HepG2 (cell line): ENCODE measurements around the gene OR2AG2. TPM values are rescaled to one million over a fixed set of nuclear protein-coding genes. Genes with fewer than 3 reads are reported as not detected.
"Not testable (repeated sequence)": the region's sequence is repeated elsewhere in the genome, so short reads cannot be mapped to it uniquely, and the experiment has no call there.

Source experiments
- ATAC-seq: fragments of 200-7000 bp; cut with Tn5 transposase; 3 replicates; pipeline ENCODE4 v1.9.1; 2020; ENCODE audit warnings: mild to moderate bottlenecking, moderate library complexity
- BruUV-seq: library from RNA; stranded (reverse); fragments of 400-500 nt; replicated peaks from 2 replicates; lab custom pipeline; 2021; lab: Mats Ljungman, UMichigan
- CTCF ChIA-PET: fragments of 300-600 bp; formaldehyde crosslinking; extraction: SDS; loops from one replicate; lab custom pipeline; 2021; ENCODE audit warnings: low total read pairs, inconsistent platforms, low intra/inter-chr PET ratio; lab: Yijun Ruan, JAX
- POLR2A ChIA-PET: fragments of 350-600 bp; sonication (Branson Sonifier 250); formaldehyde crosslinking; loops from one replicate; lab custom pipeline; 2020; ENCODE audit warnings: antibody characterized with exemption, inconsistent platforms; lab: Yijun Ruan, JAX
- DNase-seq: peaks from one replicate; pipeline ENCODE4 v3.0.0-alpha.2; 2015; ENCODE audit warnings: low spot score
- FAIRE-seq: peaks from 3 replicates; lab custom pipeline; 2011; peaks lifted over from hg19 to GRCh38; lab: Jason Lieb, UNC
- H2AFZ ChIP-seq: one replicate; pipeline ENCODE4 v1.6.1; 2011; ENCODE audit warnings: low read length, inconsistent platforms
- H3K27ac ChIP-seq: fragments of 300-600 bp; 3 replicates; pipeline ENCODE4 v1.8.0; 2011; ENCODE audit warnings: mixed run types, mild to moderate bottlenecking, mixed read lengths, low read length, inconsistent platforms; ENCODE audit not compliant: insufficient read depth; ENCODE audit errors: extremely low read length
- H3K27me3 ChIP-seq, 2 experiments: fragments of 200-600 bp in 1 of 2; 2 replicates in 1 of 2; 3 replicates in 1 of 2; pipeline versions ENCODE4 v1.6.0 to v1.8.0; 2011; ENCODE audit warnings: low read length in 2 of 2, mild to moderate bottlenecking in 2 of 2, moderate library complexity in 2 of 2, inconsistent platforms in 1 of 2; ENCODE audit not compliant: insufficient read depth in 2 of 2, control insufficient read depth in 1 of 2
- H3K36me3 ChIP-seq, 2 experiments: fragments of 200-600 bp in 1 of 2; replicated peaks in 1 of 2; 2 replicates in 1 of 2; 3 replicates in 1 of 2; pipeline versions ENCODE4 v1.5.1 to v1.8.0; 2011; ENCODE audit warnings: low read length in 2 of 2, inconsistent platforms in 1 of 2; ENCODE audit not compliant: insufficient read depth in 2 of 2, control insufficient read depth in 1 of 2
- H3K4me1 ChIP-seq: 2 replicates; pipeline ENCODE4 v1.5.1; 2012; ENCODE audit warnings: low read length, inconsistent platforms; ENCODE audit not compliant: insufficient read depth
- H3K4me2 ChIP-seq: 2 replicates; pipeline ENCODE4 v1.6.0; 2011; ENCODE audit warnings: low read depth, low read length, inconsistent platforms
- H3K4me3 ChIP-seq, 3 experiments: fragments of 200-600 bp in 1 of 3; sonication (generic), shearing (Covaris generic) in 1 of 3; replicated peaks in 1 of 3; 2 replicates each; pipeline ENCODE4 v1.5.1; 2011 to 2016; ENCODE audit warnings: low read length in 3 of 3, inconsistent platforms in 2 of 3, low read depth in 2 of 3, mild to moderate bottlenecking in 2 of 3, control low read depth in 1 of 3, mixed read lengths in 1 of 3; ENCODE audit not compliant: insufficient read depth in 1 of 3
- H3K79me2 ChIP-seq: one replicate; pipeline ENCODE4 v1.6.1; 2011; ENCODE audit warnings: low read length, inconsistent platforms; ENCODE audit not compliant: insufficient read depth
- H3K9ac ChIP-seq: 2 replicates; pipeline ENCODE4 v1.6.0; 2011; ENCODE audit warnings: mild to moderate bottlenecking, low read depth, low read length, inconsistent platforms; ENCODE audit not compliant: insufficient read depth
- H3K9me3 ChIP-seq: 2 replicates; pipeline ENCODE4 v1.5.1; 2012; ENCODE audit warnings: mild to moderate bottlenecking, low read length
- H4K20me1 ChIP-seq: 2 replicates; pipeline ENCODE4 v1.6.0; 2011; ENCODE audit warnings: inconsistent platforms, mild to moderate bottlenecking, low read length, moderate library complexity; ENCODE audit not compliant: insufficient read depth
- CSRNP1 ChIP-seq: sonication (generic); formaldehyde crosslinking; IDR thresholded peaks from 2 replicates; pipeline ENCODE4 v1.8.1; 2023; ENCODE audit warnings: mild to moderate bottlenecking, missing genetic modification reagents
- KLF15 ChIP-seq: sonication (generic); formaldehyde crosslinking; IDR thresholded peaks from 2 replicates; pipeline ENCODE4 v1.8.1; 2023; ENCODE audit warnings: borderline replicate concordance, mild to moderate bottlenecking, inconsistent platforms, missing genetic modification reagents, mixed read lengths
- NFKB2 ChIP-seq: sonication (generic); formaldehyde crosslinking; IDR thresholded peaks from 2 replicates; pipeline ENCODE4 v1.4.0; 2020; ENCODE audit warnings: missing genetic modification reagents, borderline replicate concordance
- NKX3-1 ChIP-seq: sonication (generic); formaldehyde crosslinking; IDR thresholded peaks from 2 replicates; pipeline ENCODE4 v1.5.0; 2020; ENCODE audit warnings: missing genetic modification reagents
- SMAD1 ChIP-seq: sonication (generic); formaldehyde crosslinking; IDR thresholded peaks from 2 replicates; pipeline ENCODE4 v1.4.0; 2020; ENCODE audit warnings: missing genetic modification reagents, low read depth, mild to moderate bottlenecking, borderline replicate concordance
- ZMYM4 ChIP-seq: sonication (generic); formaldehyde crosslinking; IDR thresholded peaks from 2 replicates; pipeline ENCODE4 v1.8.1; 2023; ENCODE audit warnings: mild to moderate bottlenecking, missing genetic modification reagents
- ZNF841 ChIP-seq: sonication (generic); formaldehyde crosslinking; IDR thresholded peaks from 2 replicates; pipeline ENCODE4 v1.8.1; 2023; ENCODE audit warnings: missing genetic modification reagents, borderline replicate concordance
- WGBS: methylation state at CpG from one replicate; pipeline ENCODE4 v1.1.6; 2017; ENCODE audit warnings: low lambda C conversion rate; 5-methylcytosine and 5-hydroxymethylcytosine counted together
- in situ Hi-C: cut with HindIII; loops from 2 replicates; pipeline ENCODE4 v1.10.0; 2017; ENCODE audit warnings: low pct_unique_long_range_greater_than_20kb; ENCODE audit not compliant: extremely low pct_ligation_motif_present
- intact Hi-C: fragments of 100-400 bp; cut with micrococcal nuclease; formaldehyde crosslinking; loops from one replicate; pipeline ENCODE4 v1.10.0; 2022; ENCODE audit not compliant: unreplicated experiment
- polyA plus RNA-seq, 8 experiments: library from polyadenylated mRNA; depleted of rRNA in 3 of 8; stranded (reverse) in 7 of 8; unstranded in 1 of 8; fragments of >200 nt; fragmentation: Illumina TruSeq in 4 of 8; extraction: Trizol in 4 of 8; gene quantifications; 2 replicates each; pipeline versions ENCODE4 v1.2.1 to v1.2.3, GENCODE V29; 2011 to 2016; ENCODE audit warnings: low read depth in 4 of 8, missing spikeins in 1 of 8, mixed read lengths in 1 of 8; ENCODE audit not compliant: insufficient read depth in 1 of 8
- total RNA-seq, 5 experiments: library from RNA; depleted of rRNA; stranded (reverse); fragments of >200 nt; fragmentation: Illumina TruSeq; extraction: Trizol; gene quantifications; 2 replicates each; pipeline ENCODE4 v1.2.3, GENCODE V29; 2016; ENCODE audit warnings: low read depth in 1 of 5
- TF ChIP-seq, protein P1 (sequence below): sonication (generic); formaldehyde crosslinking; IDR thresholded peaks from 2 replicates; pipeline ENCODE4 v1.5.0; 2020; ENCODE audit warnings: missing genetic modification reagents
- TF ChIP-seq, protein P2 (sequence below): sonication (generic); formaldehyde crosslinking; IDR thresholded peaks from 2 replicates; pipeline ENCODE4 v1.4.0; 2020; ENCODE audit warnings: low read depth, mild to moderate bottlenecking, missing genetic modification reagents

OR2AG2 gene
- total and polyA plus RNA-seq, 2 of the 13 experiments (the other 11 are each of a cell fraction or from before 2014, with no cell fraction given): not detected

- no peak for TF ChIP-seq ZMYM4 (CRISPR knock-in tag)
- no peak for TF ChIP-seq KLF15 (CRISPR knock-in tag)
- TF ChIP-seq, all 625 proteins: peak for 3
Measured at GRCh38 chr11:6812390-6813005, 40.7 kb upstream of the OR2AG2 start (continued).

DNA sequence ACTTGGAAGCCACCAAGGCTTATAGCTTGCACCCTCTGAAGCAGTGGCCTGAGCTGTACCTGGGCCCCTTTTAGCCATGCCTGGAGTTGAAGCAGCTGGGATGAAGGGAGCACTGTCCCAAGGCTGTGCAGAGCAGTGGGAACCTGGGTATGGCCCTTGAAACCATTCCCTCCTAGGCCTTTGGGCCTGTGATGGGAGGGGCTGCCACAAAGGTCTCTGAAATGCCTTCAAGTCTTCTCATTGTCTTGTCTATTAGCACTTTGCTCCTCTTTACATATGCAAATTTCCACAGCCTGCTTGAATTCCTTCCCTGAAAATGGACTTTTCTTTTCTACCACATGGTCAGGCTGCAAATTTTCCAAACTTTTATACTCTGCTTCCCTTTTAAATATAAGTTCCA, 29.3 kb upstream of the OR2AG2 start:
- FAIRE-seq, ATAC-seq, in situ Hi-C loops: not testable (repeated sequence)

DNA sequence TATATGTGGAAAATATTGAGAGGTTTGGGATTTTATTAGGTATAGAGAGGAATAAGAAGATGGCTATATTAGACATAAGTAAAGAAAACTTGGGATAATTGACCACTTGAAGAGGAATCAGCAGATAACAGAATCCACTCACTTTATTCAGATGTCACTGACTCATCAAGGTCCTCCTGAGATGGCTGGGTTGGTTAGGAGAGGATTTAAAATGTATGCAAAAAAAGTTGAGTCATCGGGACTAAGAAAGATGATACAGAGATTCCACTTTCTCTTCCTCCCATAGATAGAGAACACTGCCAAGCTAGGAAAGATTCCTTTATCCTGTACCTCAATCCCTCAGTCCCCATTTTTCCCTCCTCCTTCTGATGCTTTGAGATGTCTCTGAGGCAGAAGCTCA, 27.6 kb upstream of the OR2AG2 start, which contains the start of gene OR6A2:
TSS of gene OR6A2 (minus strand) at position 288 of the 400 bp plus-strand sequence. CDS start 3,981 bp downstream, outside the sequence.
- TF ChIP-seq SMAD1 (CRISPR knock-in tag) (no peak), CSRNP1 (CRISPR knock-in tag) (no peak), ZNF841 (CRISPR knock-in tag) (no peak), NKX3-1 (CRISPR knock-in tag) (no peak), NFKB2 (no peak)
- TF ChIP-seq, protein P1, sequence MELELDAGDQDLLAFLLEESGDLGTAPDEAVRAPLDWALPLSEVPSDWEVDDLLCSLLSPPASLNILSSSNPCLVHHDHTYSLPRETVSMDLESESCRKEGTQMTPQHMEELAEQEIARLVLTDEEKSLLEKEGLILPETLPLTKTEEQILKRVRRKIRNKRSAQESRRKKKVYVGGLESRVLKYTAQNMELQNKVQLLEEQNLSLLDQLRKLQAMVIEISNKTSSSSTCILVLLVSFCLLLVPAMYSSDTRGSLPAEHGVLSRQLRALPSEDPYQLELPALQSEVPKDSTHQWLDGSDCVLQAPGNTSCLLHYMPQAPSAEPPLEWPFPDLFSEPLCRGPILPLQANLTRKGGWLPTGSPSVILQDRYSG (CRISPR knock-in tag): no peak
- TF ChIP-seq, protein P2, sequence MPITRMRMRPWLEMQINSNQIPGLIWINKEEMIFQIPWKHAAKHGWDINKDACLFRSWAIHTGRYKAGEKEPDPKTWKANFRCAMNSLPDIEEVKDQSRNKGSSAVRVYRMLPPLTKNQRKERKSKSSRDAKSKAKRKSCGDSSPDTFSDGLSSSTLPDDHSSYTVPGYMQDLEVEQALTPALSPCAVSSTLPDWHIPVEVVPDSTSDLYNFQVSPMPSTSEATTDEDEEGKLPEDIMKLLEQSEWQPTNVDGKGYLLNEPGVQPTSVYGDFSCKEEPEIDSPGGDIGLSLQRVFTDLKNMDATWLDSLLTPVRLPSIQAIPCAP: no peak
- TF ChIP-seq, all 625 proteins: peak for 0
- no peak within 1 kb of the TSS for H2AFZ ChIP-seq
- DNase-seq (no peak), FAIRE-seq (no peak), ATAC-seq (no peak)
- no peak within 1 kb of the TSS for H3K27ac ChIP-seq
- H3K79me2 ChIP-seq: no peaks in the 10 kb centered on the region
- no peak within 1 kb of the TSS for H3K4me3 ChIP-seq
- H4K20me1 ChIP-seq: no peaks in the 10 kb centered on the region
- H3K4me1 ChIP-seq: no peaks in the 10 kb centered on the region
- no peaks in the 10 kb centered on the region for H3K36me3 ChIP-seq
- in situ Hi-C loops: no loop called here
- POLR2A ChIA-PET: no interaction called here
- no peaks in the 10 kb centered on the region for H3K27me3 ChIP-seq
- CTCF ChIA-PET: no interaction called here
- no TSS peak for BruUV-seq
- H3K9ac ChIP-seq: no peak within 1 kb of the TSS
- WGBS: 22% methylated on average over 1 of the region's 1 CpG
- H3K9me3 ChIP-seq: no peaks in the 10 kb centered on the region
- H3K4me2 ChIP-seq: no peak within 1 kb of the TSS
- intact Hi-C loops: no loop called here

More for the DNA sequence above, 29.3 kb upstream of the OR2AG2 start:
- H3K27me3 ChIP-seq, BruUV-seq, H3K4me1 ChIP-seq, H3K79me2 ChIP-seq, H3K27ac ChIP-seq, intact Hi-C loops, H2AFZ ChIP-seq, H3K4me2 ChIP-seq, CTCF ChIA-PET, POLR2A ChIA-PET, DNase-seq, H3K9me3 ChIP-seq, H4K20me1 ChIP-seq, H3K4me3 ChIP-seq, H3K36me3 ChIP-seq, H3K9ac ChIP-seq: not testable (repeated sequence)
